Memory B cell (primary cell): ENCODE data around the gene ANK2.

ENCODE experiments used
- ATAC-seq: fragments of 150-1000 bp; cut with Tn5 transposase; 2 replicates; pipeline ENCODE4 v1.10.0; 2021; ENCODE audit warnings: low read depth, mild to moderate bottlenecking, moderate library complexity
- DNase-seq, 2 donors: peaks; one replicate each; pipeline ENCODE4 v3.0.0; 2022; ENCODE audit warnings: low spot score in 2 of 2
- H3K27ac Mint-ChIP-seq: one replicate; pipeline ENCODE4 v1.8.0; 2022; ENCODE audit warnings: mild to moderate bottlenecking, moderate library complexity, mixed read lengths
- H3K27me3 Mint-ChIP-seq: one replicate; pipeline ENCODE4 v1.8.0; 2022; ENCODE audit warnings: mixed read lengths
- H3K36me3 Mint-ChIP-seq: one replicate; pipeline ENCODE4 v1.8.0; 2022; ENCODE audit warnings: mild to moderate bottlenecking, mixed read lengths
- H3K4me1 Mint-ChIP-seq: one replicate; pipeline ENCODE4 v1.8.0; 2022; ENCODE audit warnings: mixed read lengths
- H3K4me3 Mint-ChIP-seq: one replicate; pipeline ENCODE4 v1.8.0; 2022; ENCODE audit warnings: mild to moderate bottlenecking, moderate library complexity, mixed read lengths
- H3K9me3 Mint-ChIP-seq: one replicate; pipeline ENCODE4 v1.8.0; 2022; ENCODE audit warnings: mixed read lengths

Gene ANK2

DNA sequence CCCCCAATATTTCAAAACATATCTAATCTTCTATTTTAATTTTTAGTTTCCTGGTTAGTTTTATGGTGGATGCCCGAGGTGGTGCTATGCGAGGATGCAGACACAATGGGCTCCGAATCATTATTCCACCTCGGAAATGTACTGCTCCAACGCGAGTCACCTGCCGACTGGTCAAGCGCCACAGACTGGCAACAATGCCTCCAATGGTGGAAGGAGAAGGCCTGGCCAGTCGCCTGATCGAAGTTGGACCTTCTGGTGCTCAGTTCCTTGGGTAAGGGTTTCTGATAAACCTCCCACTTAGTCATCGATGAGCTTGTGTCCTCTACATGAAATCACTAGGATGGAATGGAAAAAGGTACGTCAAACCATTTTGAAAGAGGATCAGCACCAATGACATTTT lies 280.7 kb downstream of the ANK2 start:
- no peaks in the 10 kb centered on the region for H3K27me3 Mint-ChIP-seq
- no peak overlapping the region for H3K4me3 Mint-ChIP-seq
- H3K4me1 Mint-ChIP-seq: no peaks in the 10 kb centered on the region
- ATAC-seq: no peak
- DNase-seq: no peak
- no peak overlapping the region for H3K27ac Mint-ChIP-seq
- no peaks in the 10 kb centered on the region for H3K9me3 Mint-ChIP-seq
- H3K36me3 Mint-ChIP-seq: no peaks in the 10 kb centered on the region

GRCh38 chr4:113331811-113332210 lies 282.4 kb downstream of the ANK2 start:
- no peak for ATAC-seq
- H3K27ac Mint-ChIP-seq: no peak overlapping the region
- DNase-seq: no peak
- H3K9me3 Mint-ChIP-seq: no peaks in the 10 kb centered on the region
- H3K36me3 Mint-ChIP-seq: no peaks in the 10 kb centered on the region
- no peak overlapping the region for H3K4me3 Mint-ChIP-seq
- no peaks in the 10 kb centered on the region for H3K4me1 Mint-ChIP-seq
- no peaks in the 10 kb centered on the region for H3K27me3 Mint-ChIP-seq

DNA sequence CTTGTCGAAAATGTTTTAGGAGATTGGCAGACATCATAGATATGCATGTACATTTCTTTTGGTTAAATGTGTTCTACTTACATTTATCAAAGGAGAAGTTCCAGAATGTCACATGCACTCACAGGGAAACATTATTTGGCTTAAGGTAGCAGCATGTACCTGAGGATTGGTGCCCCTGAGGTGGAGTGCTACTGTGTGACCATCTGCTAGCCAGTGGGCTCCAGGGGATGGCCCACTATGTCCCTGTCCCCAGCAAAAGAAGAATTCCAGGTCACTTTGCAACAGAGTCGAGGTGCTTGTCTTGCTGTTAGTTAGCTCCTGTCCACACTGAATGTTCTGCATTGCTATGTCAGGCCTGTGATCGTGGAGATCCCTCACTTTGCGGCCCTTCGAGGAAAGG lies 283.2 kb downstream of the ANK2 start:
- Mint-ChIP-seq H3K27ac (no peak overlapping the region), H3K9me3 (no peaks in the 10 kb centered on the region), H3K4me1 (no peaks in the 10 kb centered on the region), H3K27me3 (no peaks in the 10 kb centered on the region), H3K36me3 (no peaks in the 10 kb centered on the region), H3K4me3 (no peak overlapping the region)
- ATAC-seq (no peak), DNase-seq (no peak)

DNA sequence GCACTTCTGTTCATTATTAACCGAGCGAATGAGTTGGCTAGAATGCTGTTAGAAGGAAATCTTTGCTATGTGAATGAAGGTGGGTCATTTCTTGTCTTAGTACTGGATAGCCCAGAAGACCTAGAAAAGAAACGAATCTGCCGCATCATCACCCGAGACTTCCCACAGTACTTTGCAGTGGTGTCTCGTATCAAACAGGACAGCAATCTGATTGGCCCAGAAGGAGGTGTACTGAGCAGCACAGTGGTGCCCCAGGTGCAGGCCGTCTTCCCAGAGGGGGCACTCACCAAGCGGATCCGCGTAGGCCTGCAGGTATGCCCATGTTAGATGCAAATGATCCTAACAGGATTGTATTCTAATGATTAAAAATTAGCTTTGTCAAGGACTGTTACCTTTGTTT lies 286.3 kb downstream of the ANK2 start:
- Mint-ChIP-seq H3K9me3 (no peaks in the 10 kb centered on the region), H3K27me3 (peaks cover 3% of the 10 kb centered on the region), H3K4me3 (no peak overlapping the region), H3K4me1 (no peaks in the 10 kb centered on the region), H3K27ac (no peak overlapping the region), H3K36me3 (peaks cover 2% of the 10 kb centered on the region)
- DNase-seq (no peak), ATAC-seq (no peak)

- no peaks in the 10 kb centered on the region for H3K4me1 Mint-ChIP-seq
- H3K27ac Mint-ChIP-seq: no peak overlapping the region
- peaks cover 2% of the 10 kb centered on the region for H3K36me3 Mint-ChIP-seq
- no peaks in the 10 kb centered on the region for H3K9me3 Mint-ChIP-seq
- H3K4me3 Mint-ChIP-seq: no peak overlapping the region
- H3K27me3 Mint-ChIP-seq: peaks cover 3% of the 10 kb centered on the region
- no peak for DNase-seq
- no peak for ATAC-seq
Measured at GRCh38 chr4:113336556-113336955, 287.1 kb downstream of the ANK2 start.

GRCh38 chr4:113339430-113339813 lies 290.0 kb downstream of the ANK2 start:
- H3K27me3 Mint-ChIP-seq: peaks cover 3% of the 10 kb centered on the region
- H3K4me1 Mint-ChIP-seq: no peaks in the 10 kb centered on the region
- H3K36me3 Mint-ChIP-seq: peaks cover 2% of the 10 kb centered on the region
- H3K27ac Mint-ChIP-seq: no peak overlapping the region
- no peaks in the 10 kb centered on the region for H3K9me3 Mint-ChIP-seq
- no peak overlapping the region for H3K4me3 Mint-ChIP-seq
- no peak for DNase-seq
- no peak for ATAC-seq

- no peak overlapping the region for H3K4me3 Mint-ChIP-seq
- DNase-seq: no peak
- H3K4me1 Mint-ChIP-seq: no peaks in the 10 kb centered on the region
- no peaks in the 10 kb centered on the region for H3K9me3 Mint-ChIP-seq
- ATAC-seq: no peak
- H3K36me3 Mint-ChIP-seq: peaks cover 2% of the 10 kb centered on the region
- no peak overlapping the region for H3K27ac Mint-ChIP-seq
- peaks cover 3% of the 10 kb centered on the region for H3K27me3 Mint-ChIP-seq
Measured at GRCh38 chr4:113344100-113344499, 294.6 kb downstream of the ANK2 start.

DNA sequence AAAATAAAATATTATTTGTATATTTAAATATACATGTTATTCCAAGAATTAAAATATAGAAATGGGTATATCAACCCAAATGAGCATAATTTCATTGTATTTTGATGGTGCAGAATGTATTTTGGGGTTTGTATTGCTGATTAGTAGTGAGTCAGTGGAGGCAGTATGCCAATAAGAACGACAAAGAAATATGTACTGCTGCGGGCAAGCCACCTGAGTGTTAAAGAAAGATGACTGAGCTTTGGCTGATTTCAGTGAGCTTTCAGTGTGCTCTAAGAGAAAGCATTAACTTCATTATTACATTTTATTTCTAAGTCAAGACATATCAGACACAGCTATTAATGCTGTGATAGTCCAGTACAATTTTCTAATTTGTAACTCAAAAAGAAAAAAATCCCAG lies 297.8 kb downstream of the ANK2 start:
- Mint-ChIP-seq H3K36me3 (no peaks in the 10 kb centered on the region), H3K4me3 (no peak overlapping the region), H3K4me1 (peaks cover 3% of the 10 kb centered on the region), H3K27me3 (peaks cover 7% of the 10 kb centered on the region), H3K9me3 (no peaks in the 10 kb centered on the region), H3K27ac (no peak overlapping the region)
- ATAC-seq (no peak), DNase-seq (no peak)

DNA sequence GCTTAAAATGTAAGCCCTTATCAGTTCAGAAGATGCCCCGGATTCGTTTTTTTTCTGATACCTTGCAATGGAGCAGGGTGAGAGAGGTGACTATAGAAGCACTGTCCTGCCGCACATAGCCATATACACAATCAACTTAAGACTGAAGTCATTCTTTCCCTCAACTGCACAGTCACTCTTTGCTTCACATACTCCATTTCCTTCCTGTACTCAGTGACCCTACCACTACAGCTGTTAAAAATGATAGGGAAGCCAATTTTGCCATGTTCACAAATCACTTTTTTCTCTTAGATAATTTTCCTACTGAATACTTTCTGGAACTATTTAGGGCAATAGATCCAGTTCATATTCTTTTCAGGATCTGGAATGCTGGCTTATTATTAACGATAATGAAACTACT lies 300.0 kb downstream of the ANK2 start:
- Mint-ChIP-seq H3K4me1 (peaks cover 8% of the 10 kb centered on the region), H3K27ac (no peak overlapping the region), H3K36me3 (no peaks in the 10 kb centered on the region), H3K4me3 (no peak overlapping the region), H3K9me3 (no peaks in the 10 kb centered on the region), H3K27me3 (peaks cover 24% of the 10 kb centered on the region)
- DNase-seq (no peak), ATAC-seq (no peak)

- Mint-ChIP-seq H3K4me1 (peaks cover 18% of the 10 kb centered on the region), H3K36me3 (no peaks in the 10 kb centered on the region), H3K27ac (no peak overlapping the region), H3K9me3 (no peaks in the 10 kb centered on the region), H3K27me3 (peaks cover 27% of the 10 kb centered on the region), H3K4me3 (no peak overlapping the region)
- DNase-seq (no peak), ATAC-seq (no peak)
Measured at GRCh38 chr4:113350576-113350975, 301.1 kb downstream of the ANK2 start.

DNA sequence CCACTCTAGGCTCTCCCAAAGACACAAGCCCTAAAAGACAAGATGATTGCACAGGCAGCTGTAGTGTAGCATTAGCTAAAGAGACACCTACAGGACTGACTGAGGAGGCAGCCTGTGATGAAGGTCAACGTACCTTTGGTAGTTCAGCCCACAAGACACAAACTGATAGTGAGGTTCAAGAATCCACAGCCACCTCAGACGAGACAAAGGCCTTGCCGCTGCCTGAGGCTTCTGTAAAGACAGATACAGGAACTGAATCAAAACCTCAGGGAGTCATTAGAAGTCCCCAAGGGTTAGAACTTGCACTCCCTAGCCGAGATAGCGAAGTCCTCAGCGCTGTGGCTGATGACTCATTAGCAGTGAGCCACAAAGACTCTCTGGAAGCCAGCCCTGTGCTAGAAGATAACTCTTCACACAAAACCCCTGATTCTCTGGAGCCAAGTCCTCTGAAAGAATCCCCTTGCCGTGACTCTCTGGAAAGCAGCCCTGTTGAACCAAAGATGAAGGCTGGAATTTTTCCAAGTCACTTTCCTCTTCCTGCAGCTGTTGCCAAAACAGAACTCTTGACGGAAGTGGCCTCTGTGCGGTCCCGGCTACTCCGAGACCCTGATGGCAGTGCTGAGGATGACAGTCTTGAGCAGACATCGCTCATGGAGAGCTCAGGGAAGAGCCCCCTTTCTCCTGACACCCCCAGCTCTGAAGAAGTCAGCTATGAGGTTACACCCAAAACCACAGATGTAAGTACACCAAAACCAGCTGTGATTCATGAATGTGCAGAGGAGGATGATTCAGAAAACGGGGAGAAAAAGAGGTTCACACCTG lies 306.3 kb downstream of the ANK2 start:
- H3K27me3 Mint-ChIP-seq: peaks cover 40% of the 10 kb centered on the region
- peak overlapping the region; percentile 12 for H3K4me3 Mint-ChIP-seq
- ATAC-seq (peak; percentile 95), DNase-seq (peak; percentile 14 to 35)
- H3K4me1 Mint-ChIP-seq: peaks cover 20% of the 10 kb centered on the region
- no peaks in the 10 kb centered on the region for H3K36me3 Mint-ChIP-seq
- H3K9me3 Mint-ChIP-seq: no peaks in the 10 kb centered on the region
- H3K27ac Mint-ChIP-seq: no peak overlapping the region

GRCh38 chr4:113356453-113356852 lies 307.0 kb downstream of the ANK2 start:
- Mint-ChIP-seq H3K36me3 (no peaks in the 10 kb centered on the region), H3K27ac (no peak overlapping the region), H3K4me3 (no peak overlapping the region), H3K27me3 (peaks cover 40% of the 10 kb centered on the region), H3K4me1 (peaks cover 20% of the 10 kb centered on the region), H3K9me3 (no peaks in the 10 kb centered on the region)
- ATAC-seq (no peak), DNase-seq (no peak)

DNA sequence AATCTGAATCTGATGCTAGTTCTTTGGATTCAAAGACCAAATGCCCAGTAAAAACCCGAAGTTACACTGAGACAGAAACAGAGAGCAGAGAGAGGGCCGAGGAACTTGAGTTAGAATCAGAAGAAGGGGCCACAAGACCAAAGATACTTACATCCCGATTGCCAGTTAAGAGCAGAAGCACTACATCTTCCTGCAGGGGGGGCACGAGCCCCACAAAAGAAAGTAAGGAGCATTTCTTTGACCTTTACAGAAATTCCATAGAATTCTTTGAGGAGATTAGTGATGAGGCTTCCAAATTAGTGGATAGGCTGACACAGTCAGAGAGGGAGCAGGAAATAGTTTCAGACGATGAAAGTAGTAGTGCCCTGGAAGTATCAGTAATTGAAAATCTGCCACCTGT lies 309.3 kb downstream of the ANK2 start:
- no peak for DNase-seq
- Mint-ChIP-seq H3K9me3 (no peaks in the 10 kb centered on the region), H3K36me3 (no peaks in the 10 kb centered on the region)

DNA sequence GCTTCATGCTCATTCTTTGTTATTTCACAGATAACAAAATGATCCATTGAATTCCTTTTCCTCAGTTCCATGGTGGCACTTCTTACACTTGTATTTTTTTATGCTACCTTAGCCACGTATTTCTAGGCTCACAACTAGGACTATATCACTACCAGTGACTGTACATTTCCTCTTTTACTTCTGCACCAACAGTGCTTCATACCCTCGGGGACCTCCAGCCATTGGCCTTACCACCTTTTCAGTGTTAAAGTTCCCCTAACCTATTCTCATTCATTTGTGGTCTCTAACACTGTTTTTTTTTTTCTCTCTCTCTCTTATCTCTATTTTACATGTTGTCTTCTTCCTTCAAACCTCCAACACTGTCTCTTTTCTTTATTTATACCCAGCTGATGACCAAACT lies 315.9 kb downstream of the ANK2 start:
- DNase-seq: no peak

More for the DNA sequence above, 309.3 kb downstream of the ANK2 start:
- Mint-ChIP-seq H3K4me3 (no peak overlapping the region), H3K4me1 (peaks cover 16% of the 10 kb centered on the region), H3K27ac (no peak overlapping the region), H3K27me3 (peaks cover 25% of the 10 kb centered on the region)
- no peak for ATAC-seq

DNA sequence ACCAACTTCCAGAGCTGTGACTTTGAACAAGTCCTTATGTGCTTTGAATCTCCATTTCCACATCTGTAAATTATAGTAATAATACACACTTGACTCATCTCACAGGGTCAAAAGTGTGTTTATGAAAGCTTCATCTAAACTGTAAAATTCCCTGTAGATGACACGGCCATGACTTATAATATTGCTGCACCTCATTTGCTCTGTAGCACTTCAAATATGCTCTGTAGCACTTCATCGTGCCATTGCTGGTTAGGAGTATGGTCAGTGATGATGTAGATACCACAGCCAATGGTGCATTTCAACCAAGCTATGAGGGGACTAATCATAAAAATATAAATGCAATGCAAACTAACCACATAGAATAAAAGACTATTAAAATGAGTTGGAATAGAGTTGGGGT lies 318.6 kb downstream of the ANK2 start:
- no peak overlapping the region for H3K4me3 Mint-ChIP-seq
- ATAC-seq: no peak
- no peak for DNase-seq

More for the DNA sequence above, 315.9 kb downstream of the ANK2 start:
- Mint-ChIP-seq H3K4me3 (no peak overlapping the region), H3K27ac (no peak overlapping the region), H3K36me3 (no peaks in the 10 kb centered on the region), H3K9me3 (no peaks in the 10 kb centered on the region), H3K27me3 (peaks cover 2% of the 10 kb centered on the region), H3K4me1 (no peaks in the 10 kb centered on the region)
- peak; percentile 29 for ATAC-seq

More for the DNA sequence above, 318.6 kb downstream of the ANK2 start:
- H3K27me3 Mint-ChIP-seq: no peaks in the 10 kb centered on the region
- no peaks in the 10 kb centered on the region for H3K36me3 Mint-ChIP-seq
- H3K27ac Mint-ChIP-seq: no peak overlapping the region
- H3K4me1 Mint-ChIP-seq: no peaks in the 10 kb centered on the region
- H3K9me3 Mint-ChIP-seq: no peaks in the 10 kb centered on the region
